A549 treated with Mapracorat at 1 μM for 4 hours (cell line): ENCODE measurements around the gene RPL10. TPM values are rescaled to one million over a fixed set of nuclear protein-coding genes. Genes with fewer than 3 reads are reported as not detected.

Source experiments
- total RNA-seq: library from RNA; stranded (reverse); fragments of 200-300 nt; extraction: Qiagen RNA extraction; gene quantifications from 5 replicates; pipeline ENCODE4 v1.2.3, GENCODE V29; 2022

Gene RPL10
- 5,331 to 5,684 TPM (median 5,492 TPM) in 5 replicates for total RNA-seq

GRCh38 chrX:154397888-154398667 is at the start of gene RPL10:
Gene RPL10 (plus strand): TSS chrX:154398377. CDS start chrX:154398520, 143 bp downstream.

GRCh38 chrX:154374313-154375155 is 23.6 kb upstream of the RPL10 start, which contains the start of gene FLNA:
Gene FLNA (minus strand): TSS chrX:154374634. CDS start chrX:154371245, 3,389 bp downstream.

GRCh38 chrX:154378799-154379568 is 19.2 kb upstream of the RPL10 start, which contains the start of gene EMD:
Gene EMD (plus strand): TSS chrX:154379295. CDS start chrX:154379485, 190 bp downstream.

GRCh38 chrX:154409222-154409871 is 11.2 kb downstream of the RPL10 start, which contains the start of gene DNASE1L1:
Gene DNASE1L1 (minus strand): TSS chrX:154409254. CDS start chrX:154405568, 3,686 bp downstream.

GRCh38 chrX:154428176-154429171 is 30.3 kb downstream of the RPL10 start, which contains the start of gene ATP6AP1:
Gene ATP6AP1 (plus strand): TSS chrX:154428677. CDS start chrX:154428693, 16 bp downstream.

GRCh38 chrX:154436983-154437752 is 39.0 kb downstream of the RPL10 start, which contains the start of gene GDI1:
Gene GDI1 (plus strand): TSS chrX:154437154. CDS start chrX:154437255, 101 bp downstream.

GRCh38 chrX:154443992-154444754 is 46.0 kb downstream of the RPL10 start, which contains the start of gene FAM50A:
Gene FAM50A (plus strand): TSS chrX:154444141. CDS start chrX:154444236, 95 bp downstream.

Other genes with a start within 250 kb of the RPL10 start
- gene OPN1MW, start 215.8 kb upstream of the RPL10 start, total RNA-seq = not detected in 5 replicates
- gene OPN1MW2, start 178.6 kb upstream of the RPL10 start, total RNA-seq = not detected in 5 replicates
- not detected in 5 replicates for gene OPN1MW3, start 140.8 kb upstream of the RPL10 start, total RNA-seq
- not detected in 5 replicates for gene TEX28, start 103.3 kb upstream of the RPL10 start, total RNA-seq
- 0.10 to 0.34 TPM in 2 of 5 replicates, not detected in the others for gene TKTL1, start 102.6 kb upstream of the RPL10 start, total RNA-seq
- 1,424 to 1,705 TPM (median 1,562 TPM) in 5 replicates for gene FLNA, start 23.7 kb upstream of the RPL10 start, total RNA-seq
- 137 to 168 TPM (median 157 TPM) in 5 replicates for gene EMD, start 19.1 kb upstream of the RPL10 start, total RNA-seq
- gene DNASE1L1, start 10.9 kb downstream of the RPL10 start, total RNA-seq = 26.3 to 35.0 TPM (median 30.5 TPM) in 5 replicates
- 30.7 to 42.5 TPM (median 41.1 TPM) in 5 replicates for gene TAFAZZIN, start 13.2 kb downstream of the RPL10 start, total RNA-seq
- gene ATP6AP1, start 30.3 kb downstream of the RPL10 start, total RNA-seq = 80.3 to 111 TPM (median 104 TPM) in 5 replicates
- gene GDI1, start 38.8 kb downstream of the RPL10 start, total RNA-seq = 96.6 to 108 TPM (median 102 TPM) in 5 replicates
- gene FAM50A, start 45.8 kb downstream of the RPL10 start, total RNA-seq = 96.4 to 128 TPM (median 111 TPM) in 5 replicates
- gene PLXNA3, start 59.9 kb downstream of the RPL10 start, total RNA-seq = 9.4 to 21.7 TPM (median 13.8 TPM) in 5 replicates
- 46.6 to 72.5 TPM (median 69.3 TPM) in 5 replicates for gene LAGE3, start 80.9 kb downstream of the RPL10 start, total RNA-seq
- 60.6 to 74.3 TPM (median 69.8 TPM) in 5 replicates for gene UBL4A, start 88.2 kb downstream of the RPL10 start, total RNA-seq
- 29.9 to 42.7 TPM (median 41.5 TPM) in 5 replicates for gene SLC10A3, start 92.3 kb downstream of the RPL10 start, total RNA-seq
- 30.7 to 48.5 TPM (median 45.5 TPM) in 5 replicates for gene FAM3A, start 117.9 kb downstream of the RPL10 start, total RNA-seq
- gene G6PD, start 148.5 kb downstream of the RPL10 start, total RNA-seq = 1,294 to 1,535 TPM (median 1,398 TPM) in 5 replicates
- 34.5 to 47.0 TPM (median 43.8 TPM) in 5 replicates for gene IKBKG, start 149.2 kb downstream of the RPL10 start, total RNA-seq
- not detected in 5 replicates for gene CTAG1A, start 186.8 kb downstream of the RPL10 start, total RNA-seq
- gene CTAG1B, start 220.9 kb downstream of the RPL10 start, total RNA-seq = not detected in 5 replicates